HepG2 (cell line): ENCODE results near the gene ARFGAP3. TPM values are rescaled to one million over a fixed set of nuclear protein-coding genes. Genes with fewer than 3 reads are reported as not detected.
A peak's percentile ranks its signal among the peaks of the same experiment; 100 is the strongest.

Experiments
- GATAD1 ChIP-seq: IDR thresholded peaks from 2 replicates; pipeline ENCODE4 v1.6.1; 2016; ENCODE audit warnings: missing genetic modification reagents, missing compliant biosample characterization
- NCOA2 ChIP-seq: sonication (generic); formaldehyde crosslinking; IDR thresholded peaks from 2 replicates; pipeline ENCODE4 v1.8.0; 2022; ENCODE audit warnings: inconsistent platforms
- POLR2A ChIP-seq, 2 experiments: IDR thresholded peaks; 2 replicates each; pipeline ENCODE4 v1.6.1; 2011; ENCODE audit warnings: low read depth in 2 of 2, low read length in 2 of 2, mild to moderate bottlenecking in 1 of 2, moderate library complexity in 1 of 2; ENCODE audit not compliant: insufficient read depth in 1 of 2
- THAP7 ChIP-seq: sonication (generic); formaldehyde crosslinking; IDR thresholded peaks from 2 replicates; pipeline ENCODE4 v1.8.1; 2023; ENCODE audit warnings: mild to moderate bottlenecking, missing genetic modification reagents
- ZEB1 ChIP-seq: IDR thresholded peaks from 2 replicates; pipeline ENCODE4 v1.6.1; 2012; ENCODE audit warnings: mild to moderate bottlenecking, low read depth, inconsistent platforms; ENCODE audit not compliant: insufficient replicate concordance
- ZNF10 ChIP-seq: sonication (generic); formaldehyde crosslinking; IDR thresholded peaks from 2 replicates; pipeline ENCODE4 v1.4.0; 2020; ENCODE audit warnings: mild to moderate bottlenecking, low read depth, missing genetic modification reagents, borderline replicate concordance
- ZNF160 ChIP-seq: sonication (generic); formaldehyde crosslinking; IDR thresholded peaks from 2 replicates; pipeline ENCODE4 v1.8.0; 2022; ENCODE audit warnings: mild to moderate bottlenecking, inconsistent platforms, missing genetic modification reagents
- ZNF18 ChIP-seq: sonication (generic); formaldehyde crosslinking; IDR thresholded peaks from 2 replicates; pipeline ENCODE4 v1.8.0; 2022; ENCODE audit warnings: mild to moderate bottlenecking, missing genetic modification reagents; ENCODE audit not compliant: insufficient replicate concordance
- ZNF230 ChIP-seq: sonication (generic); formaldehyde crosslinking; IDR thresholded peaks from 2 replicates; pipeline ENCODE4 v1.4.0; 2020; ENCODE audit warnings: mild to moderate bottlenecking, missing genetic modification reagents
- ZNF232 ChIP-seq: sonication (generic); formaldehyde crosslinking; IDR thresholded peaks from 2 replicates; pipeline ENCODE4 v1.4.0; 2020; ENCODE audit warnings: missing genetic modification reagents, borderline replicate concordance
- ZNF383 ChIP-seq: sonication (generic); formaldehyde crosslinking; IDR thresholded peaks from 2 replicates; pipeline ENCODE4 v1.4.0; 2020; ENCODE audit warnings: missing genetic modification reagents, mild to moderate bottlenecking, borderline replicate concordance
- ZNF513 ChIP-seq: sonication (generic); formaldehyde crosslinking; conservative IDR thresholded peaks from 2 replicates; pipeline ENCODE4 v1.5.0; 2020; ENCODE audit warnings: missing genetic modification reagents
- ZNF652 ChIP-seq: IDR thresholded peaks from 2 replicates; pipeline ENCODE4 v1.6.1; 2016; ENCODE audit warnings: low read depth, borderline replicate concordance
- polyA plus RNA-seq, 8 experiments: library from polyadenylated mRNA; depleted of rRNA in 3 of 8; stranded (reverse) in 7 of 8; unstranded in 1 of 8; fragments of >200 nt; fragmentation: Illumina TruSeq in 4 of 8; extraction: Trizol in 4 of 8; gene quantifications; 2 replicates each; pipeline versions ENCODE4 v1.2.1 to v1.2.3, GENCODE V29; 2011 to 2016; ENCODE audit warnings: low read depth in 4 of 8, missing spikeins in 1 of 8, mixed read lengths in 1 of 8; ENCODE audit not compliant: insufficient read depth in 1 of 8
- total RNA-seq, 5 experiments: library from RNA; depleted of rRNA; stranded (reverse); fragments of >200 nt; fragmentation: Illumina TruSeq; extraction: Trizol; gene quantifications; 2 replicates each; pipeline ENCODE4 v1.2.3, GENCODE V29; 2016; ENCODE audit warnings: low read depth in 1 of 5
- TF ChIP-seq, protein P1 (sequence below): sonication (generic); formaldehyde crosslinking; IDR thresholded peaks from 2 replicates; pipeline ENCODE4 v1.4.0; 2020; ENCODE audit warnings: missing genetic modification reagents
- TF ChIP-seq, protein P2 (sequence below): sonication (generic); formaldehyde crosslinking; IDR thresholded peaks from 2 replicates; pipeline ENCODE4 v1.5.0; 2020; ENCODE audit warnings: mild to moderate bottlenecking, missing genetic modification reagents
- TF ChIP-seq, protein P3 (sequence below): sonication (generic); formaldehyde crosslinking; IDR thresholded peaks from 2 replicates; pipeline ENCODE4 v1.4.0; 2020; ENCODE audit warnings: missing genetic modification reagents

Gene ARFGAP3
- total and polyA plus RNA-seq, 2 of the 13 experiments (the other 11 are each of a cell fraction or from before 2014, with no cell fraction given) = 41.7 to 61.6 TPM

GRCh38 chr22:42856179-42856864 lies 751 bp downstream of the ARFGAP3 start (continued):
- TF ChIP-seq, protein P1, sequence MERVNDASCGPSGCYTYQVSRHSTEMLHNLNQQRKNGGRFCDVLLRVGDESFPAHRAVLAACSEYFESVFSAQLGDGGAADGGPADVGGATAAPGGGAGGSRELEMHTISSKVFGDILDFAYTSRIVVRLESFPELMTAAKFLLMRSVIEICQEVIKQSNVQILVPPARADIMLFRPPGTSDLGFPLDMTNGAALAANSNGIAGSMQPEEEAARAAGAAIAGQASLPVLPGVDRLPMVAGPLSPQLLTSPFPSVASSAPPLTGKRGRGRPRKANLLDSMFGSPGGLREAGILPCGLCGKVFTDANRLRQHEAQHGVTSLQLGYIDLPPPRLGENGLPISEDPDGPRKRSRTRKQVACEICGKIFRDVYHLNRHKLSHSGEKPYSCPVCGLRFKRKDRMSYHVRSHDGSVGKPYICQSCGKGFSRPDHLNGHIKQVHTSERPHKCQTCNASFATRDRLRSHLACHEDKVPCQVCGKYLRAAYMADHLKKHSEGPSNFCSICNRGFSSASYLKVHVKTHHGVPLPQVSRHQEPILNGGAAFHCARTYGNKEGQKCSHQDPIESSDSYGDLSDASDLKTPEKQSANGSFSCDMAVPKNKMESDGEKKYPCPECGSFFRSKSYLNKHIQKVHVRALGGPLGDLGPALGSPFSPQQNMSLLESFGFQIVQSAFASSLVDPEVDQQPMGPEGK (CRISPR knock-in tag) = peak; percentile 48; the same call in 1 of the 2 replicates
- TF ChIP-seq, protein P2, sequence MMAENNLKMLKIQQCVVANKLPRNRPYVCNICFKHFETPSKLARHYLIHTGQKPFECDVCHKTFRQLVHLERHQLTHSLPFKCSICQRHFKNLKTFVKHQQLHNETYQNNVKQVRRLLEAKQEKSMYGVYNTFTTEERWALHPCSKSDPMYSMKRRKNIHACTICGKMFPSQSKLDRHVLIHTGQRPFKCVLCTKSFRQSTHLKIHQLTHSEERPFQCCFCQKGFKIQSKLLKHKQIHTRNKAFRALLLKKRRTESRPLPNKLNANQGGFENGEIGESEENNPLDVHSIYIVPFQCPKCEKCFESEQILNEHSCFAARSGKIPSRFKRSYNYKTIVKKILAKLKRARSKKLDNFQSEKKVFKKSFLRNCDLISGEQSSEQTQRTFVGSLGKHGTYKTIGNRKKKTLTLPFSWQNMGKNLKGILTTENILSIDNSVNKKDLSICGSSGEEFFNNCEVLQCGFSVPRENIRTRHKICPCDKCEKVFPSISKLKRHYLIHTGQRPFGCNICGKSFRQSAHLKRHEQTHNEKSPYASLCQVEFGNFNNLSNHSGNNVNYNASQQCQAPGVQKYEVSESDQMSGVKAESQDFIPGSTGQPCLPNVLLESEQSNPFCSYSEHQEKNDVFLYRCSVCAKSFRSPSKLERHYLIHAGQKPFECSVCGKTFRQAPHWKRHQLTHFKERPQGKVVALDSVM = no peak; the same call in 1 of the 2 replicates
- TF ChIP-seq THAP7 (CRISPR knock-in tag) = no peak
- TF ChIP-seq ZNF652 = no peak
- TF ChIP-seq, protein P3, sequence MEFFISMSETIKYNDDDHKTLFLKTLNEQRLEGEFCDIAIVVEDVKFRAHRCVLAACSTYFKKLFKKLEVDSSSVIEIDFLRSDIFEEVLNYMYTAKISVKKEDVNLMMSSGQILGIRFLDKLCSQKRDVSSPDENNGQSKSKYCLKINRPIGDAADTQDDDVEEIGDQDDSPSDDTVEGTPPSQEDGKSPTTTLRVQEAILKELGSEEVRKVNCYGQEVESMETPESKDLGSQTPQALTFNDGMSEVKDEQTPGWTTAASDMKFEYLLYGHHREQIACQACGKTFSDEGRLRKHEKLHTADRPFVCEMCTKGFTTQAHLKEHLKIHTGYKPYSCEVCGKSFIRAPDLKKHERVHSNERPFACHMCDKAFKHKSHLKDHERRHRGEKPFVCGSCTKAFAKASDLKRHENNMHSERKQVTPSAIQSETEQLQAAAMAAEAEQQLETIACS (CRISPR knock-in tag) = no peak
- TF ChIP-seq GATAD1 (CRISPR knock-in tag) = 0 out of 2 replicates have a peak, but pooled peaks have one; percentile 12
- no peak for TF ChIP-seq ZNF18 (CRISPR knock-in tag)
- no peak for TF ChIP-seq ZNF160 (CRISPR knock-in tag)
- TF ChIP-seq NCOA2 (CRISPR knock-in tag) = 0 out of 2 replicates have a peak, but pooled peaks have one; percentile 14
- TF ChIP-seq ZNF230 (CRISPR knock-in tag) = 0 out of 2 replicates have a peak, but pooled peaks have one; percentile 28
- 0 out of 2 replicates have a peak, but pooled peaks have one; percentile 29 for TF ChIP-seq ZNF232 (CRISPR knock-in tag)
- TF ChIP-seq POLR2A (IDR thresholded peaks at IDR 0.05; ENCODE audit: insufficient read depth in 1 of 2, low read depth in 2 of 2, low read length in 2 of 2) = 0 out of 4 replicates have a peak, but pooled peaks of 1 of the 2 experiments have one; percentile 38
- TF ChIP-seq ZNF513 (CRISPR knock-in tag) = no peak
- no peak for TF ChIP-seq ZNF383 (CRISPR knock-in tag)
- TF ChIP-seq ZEB1 = no peak
- no peak for TF ChIP-seq ZNF10 (CRISPR knock-in tag)
